Stimulated activated CD4-positive, alpha-beta T cell treated with anti-CD3 and anti-CD28 coated beads, Interleukin-1b, Interleukin-23, amount 100 ng/mL, for 48 hours (primary cell): ENCODE data around the gene CCDC138.

Source experiments
- DNase-seq: peaks from one replicate; pipeline ENCODE4 v3.0.0-alpha.2; 2020

Gene CCDC138

GRCh38 chr2:108898315-108899082 is 111.9 kb downstream of the CCDC138 start:
- DNase-seq, result no peak

GRCh38 chr2:108904680-108905079 is 118.1 kb downstream of the CCDC138 start:
- no peak for DNase-seq

- no peak for DNase-seq
Observed at GRCh38 chr2:108905176-108905575, 118.6 kb downstream of the CCDC138 start.

- DNase-seq, result no peak
Observed at GRCh38 chr2:108905906-108906305, 119.3 kb downstream of the CCDC138 start.

GRCh38 chr2:108906403-108907077 is 120.0 kb downstream of the CCDC138 start:
- no peak for DNase-seq

- no peak for DNase-seq
Observed at GRCh38 chr2:108907822-108908712, 121.5 kb downstream of the CCDC138 start.

- DNase-seq, result no peak
Observed at GRCh38 chr2:108908713-108909070, 122.1 kb downstream of the CCDC138 start.

- DNase-seq, result no peak
Observed at GRCh38 chr2:108909275-108909823, 122.8 kb downstream of the CCDC138 start.

GRCh38 chr2:108910011-108910431 is 123.5 kb downstream of the CCDC138 start:
- DNase-seq, result no peak

- DNase-seq, result no peak
Observed at GRCh38 chr2:108910541-108911396, 124.2 kb downstream of the CCDC138 start.

GRCh38 chr2:108911401-108911800 is 124.8 kb downstream of the CCDC138 start:
- DNase-seq, result no peak

- no peak for DNase-seq
Observed at GRCh38 chr2:108911807-108912628, 125.4 kb downstream of the CCDC138 start.

- DNase-seq, result no peak
Observed at GRCh38 chr2:108912629-108912902, 126.0 kb downstream of the CCDC138 start.

GRCh38 chr2:108916122-108916795 is 129.7 kb downstream of the CCDC138 start:
- DNase-seq, result no peak

GRCh38 chr2:108916796-108917421 is 130.3 kb downstream of the CCDC138 start:
- DNase-seq, result no peak

GRCh38 chr2:108917526-108917925 is 131.0 kb downstream of the CCDC138 start:
- DNase-seq, result no peak

- DNase-seq, result no peak
Observed at GRCh38 chr2:108918156-108918874, 131.7 kb downstream of the CCDC138 start.

GRCh38 chr2:108918941-108919341 is 132.4 kb downstream of the CCDC138 start:
- DNase-seq, result no peak

- no peak for DNase-seq
Observed at GRCh38 chr2:108919571-108920373, 133.2 kb downstream of the CCDC138 start.
